GM19238 (cell line): Measurements from ENCODE around the gene TNIP1.

Experiments used
- DNase-seq: peaks from one replicate; pipeline ENCODE4 v3.0.0; 2011; ENCODE audit warnings: low spot score; ENCODE audit not compliant: insufficient read length

TNIP1 gene

DNA sequence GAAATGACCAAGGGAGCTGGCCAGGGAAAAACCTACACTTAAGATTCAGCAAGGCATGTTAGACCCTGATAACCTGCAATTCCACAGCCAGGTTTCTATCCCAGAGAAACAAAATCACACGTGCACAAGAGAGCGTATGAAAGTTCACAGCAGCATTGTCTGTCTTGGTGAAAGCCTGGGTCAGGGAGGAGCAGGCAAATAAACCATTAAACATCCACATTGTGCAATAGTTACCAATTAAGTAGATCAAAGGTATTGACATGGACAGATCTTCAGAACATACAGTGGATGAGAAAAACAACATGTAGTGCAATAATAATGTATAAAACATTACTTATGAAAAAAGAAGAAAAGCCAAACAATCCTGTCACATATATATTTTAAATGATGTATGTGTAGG lies 76.3 kb downstream of the TNIP1 start:
- DNase-seq: no peak

DNA sequence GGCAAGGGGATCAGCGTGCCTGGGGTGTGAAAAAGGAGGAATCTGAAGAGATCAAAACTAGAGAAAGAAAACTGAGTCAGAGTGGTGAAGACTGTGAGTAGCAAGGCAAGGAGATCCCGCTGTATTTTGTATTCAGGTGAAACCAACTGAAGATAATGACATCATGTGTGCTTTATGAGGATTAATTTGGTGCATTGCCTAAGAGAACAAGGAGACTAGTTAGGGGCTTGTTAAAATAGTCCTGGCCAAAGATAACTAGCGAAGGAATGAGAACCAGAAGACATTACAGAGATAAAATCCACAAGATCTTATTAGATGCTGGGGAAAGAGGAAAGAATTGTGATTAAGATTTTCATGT lies 77.4 kb downstream of the TNIP1 start:
- no peak for DNase-seq

DNA sequence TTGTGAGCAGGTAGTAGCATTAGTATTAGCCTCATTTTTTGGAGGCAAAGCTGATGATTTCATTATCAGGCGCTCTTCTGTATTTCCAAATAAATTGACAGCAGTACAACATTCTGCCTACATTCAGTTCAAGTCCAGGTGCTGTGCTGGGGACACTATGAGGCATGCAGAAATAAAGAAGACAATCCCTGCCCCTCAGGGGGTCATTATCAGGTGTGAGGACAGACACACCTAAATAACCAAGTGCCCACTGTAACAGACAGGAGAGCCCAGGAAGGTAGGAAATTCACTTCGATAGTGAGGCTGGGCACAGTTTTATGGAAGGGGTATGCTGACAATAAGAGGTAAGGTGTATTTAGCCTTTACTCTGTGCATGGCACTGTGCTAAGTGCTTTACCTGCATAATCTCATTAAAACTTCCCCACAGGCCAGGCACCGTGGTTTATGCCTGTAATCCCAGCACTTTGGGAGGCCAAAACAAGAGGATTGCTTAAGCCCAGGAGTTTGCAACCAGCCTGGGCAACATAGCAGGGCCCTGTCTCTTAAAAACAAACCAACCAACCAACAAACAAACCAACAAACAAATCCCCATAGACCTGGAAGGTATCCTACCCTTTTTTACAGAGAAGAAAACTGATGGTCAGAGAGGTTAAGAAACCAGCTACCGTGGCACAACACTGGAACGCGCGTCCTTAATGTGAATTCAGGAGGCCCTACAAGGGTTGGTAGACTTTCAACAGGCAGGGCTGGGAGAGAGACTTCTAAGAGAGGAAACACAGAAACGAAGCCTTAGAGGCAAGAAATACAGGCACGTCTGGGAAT lies 77.9 kb downstream of the TNIP1 start:
- no peak for DNase-seq

DNA sequence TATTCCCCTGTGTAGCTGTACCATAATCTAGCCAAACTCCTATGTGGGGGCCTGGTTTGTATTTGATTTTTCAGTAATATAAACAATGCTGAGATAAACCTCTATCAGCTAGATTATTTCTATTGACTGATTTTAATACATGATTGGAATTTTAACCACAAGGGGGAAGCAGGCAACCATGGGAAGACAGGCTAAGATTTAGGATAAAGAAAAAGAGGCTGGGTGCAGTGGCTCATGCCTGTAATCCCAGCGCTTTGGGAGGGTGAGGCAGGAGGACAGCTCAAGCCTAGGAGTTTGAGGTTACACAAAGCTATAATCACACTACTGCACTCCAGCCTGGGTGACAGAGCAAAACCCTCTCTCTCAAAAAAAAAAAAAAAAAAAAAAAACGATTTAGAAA lies 78.6 kb downstream of the TNIP1 start:
- no peak for DNase-seq

DNA sequence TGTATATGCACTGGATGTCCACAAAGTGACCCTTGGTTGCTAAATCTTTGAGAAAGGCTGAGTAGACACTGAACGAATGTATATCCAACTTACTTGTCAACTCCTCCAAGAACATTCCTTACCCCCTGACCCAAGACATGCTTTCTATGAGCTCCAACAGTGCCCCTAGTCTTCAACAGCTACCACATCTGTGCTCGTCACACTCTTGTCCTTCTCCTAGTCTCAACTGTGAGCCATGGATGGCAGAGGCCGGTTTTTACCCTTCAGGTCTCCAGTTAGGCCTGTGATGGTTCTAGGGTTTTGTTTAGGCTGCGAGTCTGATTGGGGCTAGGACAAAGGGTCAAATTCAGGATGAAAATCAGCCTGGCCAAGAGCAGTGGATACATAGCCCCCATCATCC lies 79.4 kb downstream of the TNIP1 start:
- no peak for DNase-seq

DNA sequence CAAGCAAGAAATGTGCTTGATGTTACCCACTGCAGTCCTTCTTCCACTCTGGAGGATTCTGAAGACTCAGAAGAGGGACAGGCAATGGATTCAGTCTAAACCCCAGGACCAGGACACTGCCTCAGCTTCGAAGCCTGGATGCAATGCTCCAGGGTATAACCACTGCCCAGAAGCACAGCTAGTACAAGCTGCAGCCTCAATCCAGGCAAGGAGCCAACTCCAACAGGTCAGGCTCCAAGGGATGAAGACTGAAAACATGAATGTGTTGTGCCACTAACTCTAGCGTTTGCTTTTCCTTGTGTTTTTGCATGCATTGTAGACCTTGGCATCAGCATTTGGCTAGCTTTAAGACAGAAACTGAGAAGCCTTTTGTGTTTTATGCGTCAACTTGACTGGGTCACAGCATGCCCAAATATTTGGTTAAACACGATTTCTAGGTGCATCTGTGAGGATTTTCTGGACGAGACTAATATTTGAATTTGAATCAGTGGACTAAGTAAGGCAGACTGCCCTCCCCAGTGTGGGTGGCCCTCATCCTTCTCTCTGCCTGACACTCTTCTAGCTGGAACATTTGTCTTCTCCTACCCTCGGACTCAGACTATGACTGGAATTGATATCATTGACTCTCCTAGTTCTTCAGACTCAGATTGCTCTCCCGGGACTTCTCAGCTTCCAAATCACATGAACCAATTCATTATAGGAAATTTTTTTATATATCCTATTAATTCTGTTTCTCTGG lies 81.0 kb downstream of the TNIP1 start:
- DNase-seq: no peak

DNA sequence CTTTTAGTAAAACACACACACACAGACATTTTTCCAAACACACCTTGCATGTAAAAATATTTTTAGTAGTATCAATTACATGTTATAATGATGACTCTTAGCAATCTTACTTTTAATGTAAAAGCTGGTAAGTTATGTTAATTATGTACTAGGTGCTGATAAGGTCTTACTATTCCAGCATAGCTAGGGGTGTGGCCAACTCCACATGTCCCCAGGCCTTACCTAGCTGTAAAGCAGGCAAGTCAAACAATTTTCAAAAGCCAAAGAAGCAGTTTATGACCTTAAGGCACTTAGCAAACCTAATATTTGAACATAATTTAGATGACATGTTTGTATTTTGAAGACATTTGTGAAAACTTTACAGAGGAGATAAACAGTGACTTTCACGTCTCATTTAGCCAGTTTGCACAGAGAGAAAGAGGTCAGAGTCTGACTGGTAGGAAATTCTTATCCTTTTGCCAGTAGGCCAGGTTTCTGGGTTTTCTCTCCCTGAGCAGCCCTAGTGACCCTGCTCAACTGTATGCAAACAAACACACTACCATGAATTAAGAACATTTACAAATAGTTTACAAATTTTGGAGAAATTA lies 86.9 kb downstream of the TNIP1 start:
- DNase-seq: no peak

DNA sequence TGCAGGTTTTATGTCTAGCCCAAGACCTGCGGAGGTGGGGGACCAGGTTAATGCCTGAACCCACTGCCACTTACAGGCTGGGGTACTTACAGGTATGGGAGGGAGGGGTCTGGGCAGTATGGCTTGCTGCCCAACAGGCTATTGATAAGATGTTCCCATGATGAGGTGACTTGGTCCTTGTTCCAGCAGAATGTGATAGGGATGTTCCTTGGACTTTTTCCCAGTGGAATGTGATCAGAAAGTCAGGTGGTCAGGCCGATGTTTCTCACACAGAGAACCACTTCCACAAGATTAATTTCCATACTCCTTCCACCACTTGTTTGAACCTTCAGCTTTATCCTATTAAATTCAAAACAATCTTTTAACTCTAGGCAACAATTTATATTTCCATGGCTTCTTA lies 87.4 kb downstream of the TNIP1 start:
- no peak for DNase-seq

DNA sequence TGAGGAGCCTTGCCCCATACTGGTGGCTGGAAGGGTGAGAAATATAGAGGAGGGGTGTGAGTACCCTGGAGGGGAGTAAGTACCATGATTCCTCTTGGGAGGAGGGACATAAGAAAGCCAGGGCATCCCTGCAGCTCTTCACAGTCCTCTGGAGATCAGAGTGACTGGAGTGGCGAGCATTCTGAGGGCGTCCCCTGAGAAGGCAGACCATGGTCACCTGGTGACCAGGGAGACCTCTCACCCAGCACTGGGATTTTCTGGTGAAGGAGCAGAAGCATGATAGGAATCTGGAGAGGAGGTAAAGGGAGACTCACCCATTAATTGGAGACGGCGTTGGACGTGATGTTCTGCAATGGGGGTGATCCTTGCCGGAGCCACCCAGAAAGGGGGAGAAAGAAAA lies 88.1 kb downstream of the TNIP1 start:
- DNase-seq: no peak

DNA sequence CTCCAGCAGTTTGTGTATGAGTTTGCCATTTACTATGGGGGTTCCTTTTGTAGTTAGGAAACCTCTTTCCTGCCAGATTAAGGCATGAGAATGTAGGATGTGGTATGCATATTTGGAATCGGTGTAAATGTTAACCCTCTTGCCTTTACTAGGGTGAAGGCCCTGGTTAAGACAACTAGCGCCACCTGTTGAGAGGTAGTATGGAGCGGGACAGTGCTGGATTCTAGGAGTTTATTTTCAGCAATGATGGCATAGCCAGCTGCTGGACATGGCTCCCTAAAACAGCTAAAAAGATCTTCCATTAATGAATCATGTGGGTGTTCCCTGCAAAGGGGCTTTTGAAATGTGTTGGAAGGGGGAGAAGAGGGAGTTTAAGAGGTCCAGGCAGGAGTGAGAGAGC lies 91.1 kb downstream of the TNIP1 start:
- no peak for DNase-seq

DNA sequence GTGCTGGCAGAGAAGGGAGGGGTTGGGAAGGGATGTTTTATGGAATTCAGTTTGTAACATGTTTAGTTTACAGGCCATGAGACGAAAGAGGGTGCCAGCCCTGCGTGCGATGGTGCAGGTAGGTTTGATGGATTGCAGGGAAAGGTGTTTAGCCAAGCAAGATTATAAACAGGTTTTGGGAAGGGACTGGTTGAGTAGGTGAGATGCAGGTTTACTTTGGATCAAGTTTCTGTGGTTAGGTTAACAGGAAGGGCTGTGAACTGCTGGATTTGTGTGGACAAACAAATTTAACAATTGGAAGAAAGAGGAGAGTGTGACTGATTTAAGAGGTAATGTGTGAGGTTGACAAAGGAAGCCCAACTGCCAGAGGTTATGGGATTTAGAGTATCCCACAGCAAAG lies 93.1 kb downstream of the TNIP1 start:
- DNase-seq: no peak
